Activated CD4-positive, alpha-beta T cell treated with anti-CD3 and anti-CD28 coated beads, Interleukin-10, Interleukin-2, amounts not matched to agents 100 ng/mL and 50 ng/mL, durations not matched to agents 16 hours and 8 hours (primary cell): ENCODE data around the gene FAM110D.

Experiments used
- DNase-seq: peaks from one replicate; pipeline ENCODE4 v3.0.0-alpha.2; 2020

The FAM110D gene

GRCh38 chr1:26190373-26190987, 31.6 kb downstream of the FAM110D start, which contains the start of gene CATSPER4:
TSS of gene CATSPER4 (plus strand) at chr1:26190602. CDS start at chr1:26190628, 26 bp downstream.
- no peak for DNase-seq

DNA sequence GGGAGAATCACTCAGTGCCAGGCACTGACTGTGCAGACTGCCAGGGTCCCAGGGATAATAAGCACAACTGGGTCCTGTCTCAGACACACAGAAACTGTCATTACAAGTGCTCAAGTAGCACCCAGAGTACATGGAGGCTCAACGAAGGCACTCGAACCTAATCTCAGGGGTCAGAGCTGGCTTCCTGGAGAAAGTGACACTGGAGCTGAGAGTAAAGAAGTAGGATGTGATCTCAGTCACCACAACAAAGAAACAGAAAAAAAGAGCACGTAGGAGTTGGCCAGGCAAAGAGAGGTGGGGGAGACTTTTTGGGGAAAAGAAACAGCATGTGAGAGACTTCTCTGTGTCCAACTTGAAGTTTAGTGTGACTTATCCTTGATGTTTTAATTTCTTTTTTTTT, 32.9 kb downstream of the FAM110D start:
- DNase-seq: peak; percentile 24

DNA sequence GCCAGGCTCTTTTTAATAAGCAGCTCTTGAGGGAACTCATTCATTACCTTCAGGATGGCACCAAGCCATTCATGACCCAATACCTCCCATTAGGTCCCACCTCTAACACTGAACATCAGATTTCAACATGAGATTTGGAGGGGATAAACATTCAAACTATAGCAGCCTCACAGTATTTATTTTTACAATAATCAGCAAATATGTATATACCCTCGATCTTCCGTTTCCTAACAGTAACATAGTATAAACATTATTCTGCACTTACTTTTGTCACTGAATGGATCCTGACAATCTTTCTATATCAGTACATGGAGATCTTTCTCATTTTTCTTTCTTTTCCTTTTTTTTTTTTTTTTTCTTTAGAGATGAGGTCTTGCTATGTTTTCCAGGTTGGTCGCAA, 36.9 kb downstream of the FAM110D start:
- DNase-seq: no peak

DNA sequence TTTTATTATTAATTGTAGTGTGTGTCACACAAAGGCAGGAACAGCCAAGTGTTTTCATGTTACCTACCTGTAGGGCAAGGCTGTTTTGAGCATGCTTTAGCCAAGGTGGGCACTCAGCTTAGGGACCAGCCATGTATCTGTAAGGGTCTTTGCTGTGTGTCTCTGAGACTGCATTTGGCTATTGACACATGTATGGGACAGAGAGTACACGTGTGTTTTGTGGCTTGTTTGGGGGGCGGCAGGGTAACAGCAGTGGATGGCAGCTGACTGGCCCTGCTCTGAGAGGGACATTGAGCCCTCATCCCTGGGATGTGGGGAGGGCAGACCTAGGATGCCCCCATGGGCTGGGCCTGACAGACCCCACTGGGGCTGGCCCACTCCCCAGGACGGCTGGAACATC, 38.4 kb downstream of the FAM110D start:
- DNase-seq: no peak

- no peak for DNase-seq
Measured at GRCh38 chr1:26197813-26198212, 38.9 kb downstream of the FAM110D start.

DNA sequence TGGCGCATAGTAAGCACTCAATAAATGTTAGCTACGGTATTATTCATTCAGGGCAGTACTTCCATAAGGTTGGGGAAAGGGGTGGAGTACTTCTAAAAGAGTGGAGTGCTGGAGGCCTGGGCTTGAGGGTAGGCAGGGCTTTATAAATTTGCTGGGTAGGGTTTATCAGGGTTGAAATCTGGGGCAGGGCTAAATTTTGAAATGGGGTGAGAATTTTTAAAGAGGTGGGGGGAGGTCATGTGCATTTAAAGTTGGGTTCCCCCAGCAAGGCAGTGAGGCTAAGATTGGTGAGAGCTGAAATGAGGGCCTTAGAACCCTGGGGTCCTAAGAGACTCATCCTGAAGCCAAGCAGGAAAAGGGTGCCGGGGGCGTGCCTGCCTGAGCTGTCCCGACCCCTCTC, 41.5 kb downstream of the FAM110D start:
- no peak for DNase-seq

GRCh38 chr1:26203642-26204318, 44.9 kb downstream of the FAM110D start:
- DNase-seq: no peak

GRCh38 chr1:26210147-26210870, 51.4 kb downstream of the FAM110D start:
- DNase-seq: no peak

DNA sequence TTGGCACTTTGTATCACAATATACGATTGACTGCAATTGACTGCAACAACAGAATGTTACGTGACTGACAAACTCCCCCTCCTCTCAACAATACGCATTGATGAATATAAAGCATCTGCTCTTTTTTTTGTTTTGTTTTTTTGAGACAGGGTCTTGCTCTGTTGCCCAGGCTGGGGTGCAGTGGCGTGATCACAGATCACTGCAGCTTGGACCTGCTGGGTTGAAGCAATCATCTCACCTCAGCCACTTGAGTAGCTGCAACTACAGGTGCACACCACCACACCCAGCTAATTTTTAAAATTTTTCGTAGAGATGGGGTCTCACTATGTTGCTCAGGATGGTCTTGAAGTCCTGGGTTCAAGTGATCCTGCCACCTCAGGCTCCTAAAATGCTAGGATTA, 53.8 kb downstream of the FAM110D start:
- no peak for DNase-seq

DNA sequence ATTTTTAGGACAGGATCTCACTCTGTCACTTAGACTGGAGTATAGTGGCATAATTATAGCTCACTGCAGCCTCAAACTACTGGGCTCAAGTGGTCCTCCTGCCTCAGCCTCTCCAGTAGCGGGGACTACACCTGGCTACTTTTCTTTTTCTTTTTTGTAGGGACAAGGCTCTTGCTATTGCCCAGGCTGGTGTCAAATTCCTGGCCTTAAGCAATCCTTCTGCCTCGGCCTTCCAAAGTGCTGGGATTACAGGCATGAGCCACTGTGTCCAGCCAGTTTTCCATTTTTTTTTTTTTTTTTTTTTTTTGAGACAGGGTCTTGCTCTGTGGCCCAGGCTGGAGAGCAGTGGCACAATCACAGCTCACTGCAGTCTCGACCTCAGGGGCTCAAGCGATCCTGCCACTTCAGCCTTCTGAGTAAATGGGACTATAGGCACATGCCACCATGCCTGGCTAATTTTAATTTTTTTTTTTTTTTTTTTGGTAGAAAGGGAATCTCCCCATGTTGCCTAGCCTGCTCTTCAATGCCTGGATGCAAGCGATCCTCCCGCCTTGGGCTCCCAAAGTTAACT, 54.5 kb downstream of the FAM110D start:
- DNase-seq: no peak
